ENCODE measurements around the gene PCBD2. TPM values are rescaled to one million over a fixed set of nuclear protein-coding genes. Genes with fewer than 3 reads are reported as not detected.

Gene PCBD2
- total and polyA plus RNA-seq, 4 donors = 5.9 to 12.8 (median 10.3) TPM

DNA sequence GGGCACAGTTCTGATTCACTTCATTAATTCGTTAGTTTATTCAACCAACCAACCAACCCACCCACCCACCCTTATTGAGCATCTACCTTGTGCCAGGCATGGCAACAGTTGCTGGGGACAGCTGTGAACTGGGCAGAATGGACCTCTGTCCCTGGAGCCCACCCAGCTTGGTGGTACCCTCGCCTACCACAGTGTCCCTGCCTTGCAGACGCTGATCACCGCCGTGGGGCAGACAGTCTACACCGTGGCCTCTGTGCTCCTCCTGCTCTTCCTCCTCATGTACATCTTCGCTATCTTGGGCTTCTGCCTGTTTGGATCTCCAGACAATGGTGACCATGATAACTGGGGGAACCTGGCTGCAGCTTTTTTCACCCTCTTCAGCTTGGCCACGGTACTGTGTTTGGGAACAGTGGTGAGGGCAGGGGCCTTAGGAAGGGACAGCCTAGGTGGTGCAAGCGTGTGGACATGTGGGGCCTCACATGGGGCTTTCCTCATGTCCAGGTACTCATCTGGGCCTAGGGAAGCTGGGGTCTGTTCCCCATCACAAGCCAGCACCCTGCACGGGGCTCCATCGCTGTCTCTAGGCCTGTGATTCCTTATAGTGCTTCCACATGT is 102.9 kb downstream of the PCBD2 start:
- 87% methylated on average over 11 of the region's 11 CpGs for WGBS
- no peaks in the 10 kb centered on the region for H3K9me3 ChIP-seq (ENCODE audit: control insufficient read depth in 4 of 4, low read length in 3 of 4)
- H3K4me3 ChIP-seq (ENCODE audit: low read depth in 1 of 3, low read length in 3 of 3) = no peak overlapping the region
- no peaks in the 10 kb centered on the region for H3K36me3 ChIP-seq (ENCODE audit: control insufficient read depth in 4 of 4, insufficient read depth in 3 of 4, low read depth in 1 of 4, low read length in 3 of 4)
- DNase-seq (ENCODE audit: low spot score) = no peak
- no peak overlapping the region for H3K27ac ChIP-seq (ENCODE audit: low read depth in 1 of 2, low read length in 2 of 2)
- no peak overlapping the region for H3K9ac ChIP-seq (ENCODE audit: low read depth in 1 of 2, low read length in 2 of 2)
- H3K27me3 ChIP-seq (ENCODE audit: control insufficient read depth in 4 of 4, insufficient read depth in 4 of 4, low read length in 3 of 4) = no peaks in the 10 kb centered on the region
- no peak for TF ChIP-seq NR2F2 (IDR thresholded peaks at IDR 0.05)
- TF ChIP-seq RAD21 (IDR thresholded peaks at IDR 0.05) = no peak
- TF ChIP-seq, protein P1, sequence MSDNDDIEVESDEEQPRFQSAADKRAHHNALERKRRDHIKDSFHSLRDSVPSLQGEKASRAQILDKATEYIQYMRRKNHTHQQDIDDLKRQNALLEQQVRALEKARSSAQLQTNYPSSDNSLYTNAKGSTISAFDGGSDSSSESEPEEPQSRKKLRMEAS (IDR thresholded peaks at IDR 0.05) = no peak
- TF ChIP-seq, protein P2, sequence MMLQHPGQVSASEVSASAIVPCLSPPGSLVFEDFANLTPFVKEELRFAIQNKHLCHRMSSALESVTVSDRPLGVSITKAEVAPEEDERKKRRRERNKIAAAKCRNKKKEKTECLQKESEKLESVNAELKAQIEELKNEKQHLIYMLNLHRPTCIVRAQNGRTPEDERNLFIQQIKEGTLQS (IDR thresholded peaks at IDR 0.05) = no peak
- TF ChIP-seq JUND (IDR thresholded peaks at IDR 0.05) = no peak
- TF ChIP-seq, protein P3, sequence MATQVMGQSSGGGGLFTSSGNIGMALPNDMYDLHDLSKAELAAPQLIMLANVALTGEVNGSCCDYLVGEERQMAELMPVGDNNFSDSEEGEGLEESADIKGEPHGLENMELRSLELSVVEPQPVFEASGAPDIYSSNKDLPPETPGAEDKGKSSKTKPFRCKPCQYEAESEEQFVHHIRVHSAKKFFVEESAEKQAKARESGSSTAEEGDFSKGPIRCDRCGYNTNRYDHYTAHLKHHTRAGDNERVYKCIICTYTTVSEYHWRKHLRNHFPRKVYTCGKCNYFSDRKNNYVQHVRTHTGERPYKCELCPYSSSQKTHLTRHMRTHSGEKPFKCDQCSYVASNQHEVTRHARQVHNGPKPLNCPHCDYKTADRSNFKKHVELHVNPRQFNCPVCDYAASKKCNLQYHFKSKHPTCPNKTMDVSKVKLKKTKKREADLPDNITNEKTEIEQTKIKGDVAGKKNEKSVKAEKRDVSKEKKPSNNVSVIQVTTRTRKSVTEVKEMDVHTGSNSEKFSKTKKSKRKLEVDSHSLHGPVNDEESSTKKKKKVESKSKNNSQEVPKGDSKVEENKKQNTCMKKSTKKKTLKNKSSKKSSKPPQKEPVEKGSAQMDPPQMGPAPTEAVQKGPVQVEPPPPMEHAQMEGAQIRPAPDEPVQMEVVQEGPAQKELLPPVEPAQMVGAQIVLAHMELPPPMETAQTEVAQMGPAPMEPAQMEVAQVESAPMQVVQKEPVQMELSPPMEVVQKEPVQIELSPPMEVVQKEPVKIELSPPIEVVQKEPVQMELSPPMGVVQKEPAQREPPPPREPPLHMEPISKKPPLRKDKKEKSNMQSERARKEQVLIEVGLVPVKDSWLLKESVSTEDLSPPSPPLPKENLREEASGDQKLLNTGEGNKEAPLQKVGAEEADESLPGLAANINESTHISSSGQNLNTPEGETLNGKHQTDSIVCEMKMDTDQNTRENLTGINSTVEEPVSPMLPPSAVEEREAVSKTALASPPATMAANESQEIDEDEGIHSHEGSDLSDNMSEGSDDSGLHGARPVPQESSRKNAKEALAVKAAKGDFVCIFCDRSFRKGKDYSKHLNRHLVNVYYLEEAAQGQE (IDR thresholded peaks at IDR 0.05) = no peak
- no peak for TF ChIP-seq TAF1 (conservative IDR thresholded peaks at IDR 0.05)
- TF ChIP-seq HNF4G (IDR thresholded peaks at IDR 0.05) = no peak
- TF ChIP-seq, protein P4, sequence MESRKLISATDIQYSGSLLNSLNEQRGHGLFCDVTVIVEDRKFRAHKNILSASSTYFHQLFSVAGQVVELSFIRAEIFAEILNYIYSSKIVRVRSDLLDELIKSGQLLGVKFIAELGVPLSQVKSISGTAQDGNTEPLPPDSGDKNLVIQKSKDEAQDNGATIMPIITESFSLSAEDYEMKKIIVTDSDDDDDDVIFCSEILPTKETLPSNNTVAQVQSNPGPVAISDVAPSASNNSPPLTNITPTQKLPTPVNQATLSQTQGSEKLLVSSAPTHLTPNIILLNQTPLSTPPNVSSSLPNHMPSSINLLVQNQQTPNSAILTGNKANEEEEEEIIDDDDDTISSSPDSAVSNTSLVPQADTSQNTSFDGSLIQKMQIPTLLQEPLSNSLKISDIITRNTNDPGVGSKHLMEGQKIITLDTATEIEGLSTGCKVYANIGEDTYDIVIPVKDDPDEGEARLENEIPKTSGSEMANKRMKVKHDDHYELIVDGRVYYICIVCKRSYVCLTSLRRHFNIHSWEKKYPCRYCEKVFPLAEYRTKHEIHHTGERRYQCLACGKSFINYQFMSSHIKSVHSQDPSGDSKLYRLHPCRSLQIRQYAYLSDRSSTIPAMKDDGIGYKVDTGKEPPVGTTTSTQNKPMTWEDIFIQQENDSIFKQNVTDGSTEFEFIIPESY (IDR thresholded peaks at IDR 0.05) = no peak
- TF ChIP-seq SP1 (IDR thresholded peaks at IDR 0.05) = no peak
- TF ChIP-seq FOXA2 (IDR thresholded peaks at IDR 0.05) = no peak
- no peak for TF ChIP-seq EGR1 (IDR thresholded peaks at IDR 0.05; ENCODE audit: low read depth in 2 of 2)
- TF ChIP-seq, protein P5, sequence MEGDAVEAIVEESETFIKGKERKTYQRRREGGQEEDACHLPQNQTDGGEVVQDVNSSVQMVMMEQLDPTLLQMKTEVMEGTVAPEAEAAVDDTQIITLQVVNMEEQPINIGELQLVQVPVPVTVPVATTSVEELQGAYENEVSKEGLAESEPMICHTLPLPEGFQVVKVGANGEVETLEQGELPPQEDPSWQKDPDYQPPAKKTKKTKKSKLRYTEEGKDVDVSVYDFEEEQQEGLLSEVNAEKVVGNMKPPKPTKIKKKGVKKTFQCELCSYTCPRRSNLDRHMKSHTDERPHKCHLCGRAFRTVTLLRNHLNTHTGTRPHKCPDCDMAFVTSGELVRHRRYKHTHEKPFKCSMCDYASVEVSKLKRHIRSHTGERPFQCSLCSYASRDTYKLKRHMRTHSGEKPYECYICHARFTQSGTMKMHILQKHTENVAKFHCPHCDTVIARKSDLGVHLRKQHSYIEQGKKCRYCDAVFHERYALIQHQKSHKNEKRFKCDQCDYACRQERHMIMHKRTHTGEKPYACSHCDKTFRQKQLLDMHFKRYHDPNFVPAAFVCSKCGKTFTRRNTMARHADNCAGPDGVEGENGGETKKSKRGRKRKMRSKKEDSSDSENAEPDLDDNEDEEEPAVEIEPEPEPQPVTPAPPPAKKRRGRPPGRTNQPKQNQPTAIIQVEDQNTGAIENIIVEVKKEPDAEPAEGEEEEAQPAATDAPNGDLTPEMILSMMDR (IDR thresholded peaks at IDR 0.05; ENCODE audit: low read depth, low read length, missing input control) = no peak
- peaks cover 0 to 2% (median under 1%) of the 10 kb centered on the region in 4 donors for H3K4me1 ChIP-seq (ENCODE audit: control insufficient read depth in 4 of 4, insufficient read depth in 4 of 4, low read length in 3 of 4)

DNA sequence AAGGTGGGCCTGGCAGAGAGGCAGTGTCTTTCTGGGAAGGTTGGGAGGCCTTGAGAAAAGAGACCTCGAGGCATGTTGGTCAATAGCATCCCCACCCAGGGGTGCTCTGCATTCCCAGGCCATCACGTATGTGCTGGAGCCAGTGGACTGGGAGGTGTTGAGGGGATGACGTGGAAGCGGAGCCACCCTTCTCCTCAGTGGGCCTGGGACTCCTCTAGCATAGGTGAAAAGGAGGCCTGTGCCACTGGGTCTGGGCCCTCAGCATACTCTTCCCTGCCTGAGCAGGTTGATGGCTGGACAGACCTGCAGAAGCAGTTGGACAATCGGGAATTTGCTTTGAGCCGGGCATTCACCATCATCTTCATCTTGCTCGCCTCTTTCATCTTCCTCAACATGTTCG is 103.6 kb downstream of the PCBD2 start:
- Histone ChIP-seq H3K36me3 (ENCODE audit: control insufficient read depth in 4 of 4, insufficient read depth in 3 of 4, low read depth in 1 of 4, low read length in 3 of 4) (no peaks in the 10 kb centered on the region), H3K4me1 (ENCODE audit: control insufficient read depth in 4 of 4, insufficient read depth in 4 of 4, low read length in 3 of 4) (peaks cover 0 to 8% (median 3%) of the 10 kb centered on the region in 4 donors), H3K27ac (ENCODE audit: low read depth in 1 of 2, low read length in 2 of 2) (no peak overlapping the region), H3K4me3 (ENCODE audit: low read depth in 1 of 3, low read length in 3 of 3) (no peak overlapping the region), H3K27me3 (ENCODE audit: control insufficient read depth in 4 of 4, insufficient read depth in 4 of 4, low read length in 3 of 4) (no peaks in the 10 kb centered on the region), H3K9me3 (ENCODE audit: control insufficient read depth in 4 of 4, low read length in 3 of 4) (no peaks in the 10 kb centered on the region), H3K9ac (ENCODE audit: low read depth in 1 of 2, low read length in 2 of 2) (no peak overlapping the region)
- WGBS = 94% methylated on average over 8 of the region's 8 CpGs
- DNase-seq (ENCODE audit: low spot score) = no peak
- TF ChIP-seq GABPA (IDR thresholded peaks at IDR 0.05 in 1 of 2, conservative IDR thresholded peaks at IDR 0.05 in 1 of 2) (no peak), EGR1 (IDR thresholded peaks at IDR 0.05; ENCODE audit: low read depth in 2 of 2) (no peak), RXRA (IDR thresholded peaks at IDR 0.05) (no peak), FOXA1 (IDR thresholded peaks at IDR 0.05) (no peak), TAF1 (conservative IDR thresholded peaks at IDR 0.05) (no peak), HNF4G (IDR thresholded peaks at IDR 0.05) (no peak), NR2F2 (IDR thresholded peaks at IDR 0.05) (no peak), SP1 (IDR thresholded peaks at IDR 0.05) (no peak)
- TF ChIP-seq, protein P1 (IDR thresholded peaks at IDR 0.05) = no peak
- TF ChIP-seq, protein P2 (IDR thresholded peaks at IDR 0.05) = no peak
- TF ChIP-seq, protein P4 (IDR thresholded peaks at IDR 0.05) = no peak
- TF ChIP-seq, protein P3 (IDR thresholded peaks at IDR 0.05) = no peak

Data from liver (tissue), 9 donors.